GM12878 (cell line): ENCODE data around the gene PDHA2. TPM values are rescaled to one million over a fixed set of nuclear protein-coding genes. Genes with fewer than 3 reads are reported as not detected.

Experiments used
- ATAC-seq: fragments of 200-7000 bp; cut with Tn5 transposase; 3 replicates; pipeline ENCODE4 v1.9.1; 2020; ENCODE audit warnings: mild to moderate bottlenecking, moderate library complexity
- BruUV-seq: library from RNA; stranded (reverse); fragments of 400-500 nt; replicated peaks from 2 replicates; lab custom pipeline; 2021; lab: Mats Ljungman, UMichigan
- CTCF ChIA-PET: fragments of 300-600 bp; sonication (Branson Sonifier 250); formaldehyde crosslinking; extraction: SDS; loops from one replicate; lab custom pipeline; 2021; ENCODE audit warnings: inconsistent platforms; lab: Yijun Ruan, JAX
- POLR2A ChIA-PET: fragments of 350-600 bp; formaldehyde crosslinking; extraction: SDS; loops from one replicate; lab custom pipeline; 2021; ENCODE audit warnings: inconsistent platforms; lab: Charles Lee
- RAD21 ChIA-PET: fragments of 300-600 bp; sonication (Branson Sonifier 250); formaldehyde crosslinking; loops from one replicate; lab custom pipeline; 2023; ENCODE audit warnings: antibody characterized with exemption; ENCODE audit not compliant: unreplicated experiment; lab: Charles Lee
- SMC1A ChIA-PET: fragments of 300-600 bp; sonication (Branson Sonifier 250); formaldehyde crosslinking; loops from one replicate; lab custom pipeline; 2023; ENCODE audit not compliant: unreplicated experiment, uncharacterized antibody; lab: Charles Lee
- DNase-seq: peaks from one replicate; pipeline ENCODE4 v3.0.0-alpha.2; 2011; ENCODE audit warnings: low read depth, low spot score
- FAIRE-seq: peaks from 3 replicates; lab custom pipeline; 2011; peaks lifted over from hg19 to GRCh38; lab: Jason Lieb, UNC
- H2AFZ ChIP-seq: 2 replicates; pipeline ENCODE4 v1.6.0; 2011; ENCODE audit warnings: low read depth, low read length, control low read depth; ENCODE audit not compliant: control insufficient read depth
- H3K27ac ChIP-seq: 2 replicates; pipeline ENCODE4 v1.5.1; 2011; ENCODE audit warnings: control low read depth; ENCODE audit not compliant: control insufficient read depth, insufficient read depth
- H3K27me3 ChIP-seq, 2 experiments: replicated peaks in 1 of 2; 2 replicates each; pipeline versions ENCODE4 v1.6.0 to v1.6.1; 2011; ENCODE audit warnings: low read length in 1 of 2; ENCODE audit not compliant: control insufficient read depth in 2 of 2, insufficient read depth in 2 of 2
- H3K36me3 ChIP-seq, 2 experiments: 2 replicates each; pipeline ENCODE4 v1.5.1; 2011; ENCODE audit warnings: low read length in 1 of 2; ENCODE audit not compliant: control insufficient read depth in 2 of 2, insufficient read depth in 2 of 2
- H3K4me1 ChIP-seq: 2 replicates; pipeline ENCODE4 v1.6.1; 2011; ENCODE audit warnings: mild to moderate bottlenecking, low read length, moderate library complexity, mixed read lengths; ENCODE audit not compliant: control insufficient read depth, insufficient read depth
- H3K4me2 ChIP-seq: 2 replicates; pipeline ENCODE4 v1.6.0; 2011; ENCODE audit warnings: control low read depth; ENCODE audit not compliant: control insufficient read depth, insufficient read depth
- H3K4me3 ChIP-seq: fragments of 200-600 bp; sonication (generic); 2 replicates; pipeline ENCODE4 v1.5.1; 2016
- H3K79me2 ChIP-seq: 2 replicates; pipeline ENCODE4 v1.6.0; 2011; ENCODE audit warnings: low read length; ENCODE audit not compliant: control insufficient read depth, insufficient read depth
- H3K9ac ChIP-seq: 2 replicates; pipeline ENCODE4 v1.8.0; 2011; ENCODE audit warnings: low read length, control low read depth, mixed read lengths; ENCODE audit not compliant: control insufficient read depth, insufficient read depth
- H3K9me3 ChIP-seq: replicated peaks from 3 replicates; pipeline ENCODE4 v1.5.1; 2011; ENCODE audit warnings: mild to moderate bottlenecking, low read length; ENCODE audit not compliant: control insufficient read depth, insufficient read depth
- H4K20me1 ChIP-seq: 2 replicates; pipeline ENCODE4 v1.6.0; 2011; ENCODE audit not compliant: control insufficient read depth, insufficient read depth
- POLR2AphosphoS2 ChIP-seq: IDR thresholded peaks from 2 replicates; pipeline ENCODE4 v1.6.1; 2011; ENCODE audit warnings: low read depth, mild to moderate bottlenecking, low read length, improper control_type of control experiment, moderate library complexity
- STAT3 ChIP-seq: IDR thresholded peaks from 2 replicates; pipeline ENCODE4 v1.6.1; 2011; ENCODE audit warnings: low read depth, low read length, improper control_type of control experiment
- WGBS: methylation state at CpG from one replicate; pipeline ENCODE4 v1.1.6; 2016; ENCODE audit warnings: low lambda C conversion rate; ENCODE audit not compliant: insufficient replicate concordance, insufficient coverage; ENCODE audit errors: missing lambda C conversion rate; 5-methylcytosine and 5-hydroxymethylcytosine counted together
- in situ Hi-C: fragments of 300-500 bp; cut with MboI; formaldehyde crosslinking; loops from 9 replicates; pipeline ENCODE4 v1.14.3; 2018; ENCODE audit warnings: mixed read lengths
- intact Hi-C: fragments of 100-400 bp; cut with micrococcal nuclease; formaldehyde crosslinking; loops from one replicate; pipeline ENCODE4 v1.14.2; 2022; ENCODE audit not compliant: unreplicated experiment
- polyA plus RNA-seq, 11 experiments: library from polyadenylated mRNA; depleted of rRNA in 4 of 11; unstranded in 6 of 11; stranded (reverse) in 5 of 11; fragments of >200 nt; fragmentation: Nextera tagmentation in 4 of 11; fragmentation: Illumina TruSeq in 1 of 11; extraction: Ambion mirVana in 4 of 11; extraction: Trizol in 1 of 11; gene quantifications; 1 replicate in 1 of 11; 2 replicates in 10 of 11; pipeline versions ENCODE4 v1.2.1 to v1.2.3, GENCODE V29; 2011 to 2016; ENCODE audit warnings: inconsistent platforms in 2 of 11, missing spikeins in 2 of 11, low read depth in 1 of 11
- total RNA-seq, 4 experiments: library from RNA; depleted of rRNA in 3 of 4; stranded (reverse); fragments of >200 nt in 3 of 4; fragmentation: Illumina TruSeq in 1 of 4; extraction: Trizol in 1 of 4; gene quantifications; 2 replicates each; pipeline versions ENCODE4 v1.2.1 to v1.2.3, GENCODE V29; 2013 to 2021
- TF ChIP-seq, protein P1 (sequence below): fragments of 450-650 bp; IDR thresholded peaks from 2 replicates; pipeline ENCODE4 v1.6.1; 2018; ENCODE audit warnings: borderline replicate concordance, mild to moderate bottlenecking; ENCODE audit not compliant: partially characterized antibody
- TF ChIP-seq, protein P2 (sequence below): fragments of 450-650 bp; formaldehyde crosslinking; IDR thresholded peaks from 2 replicates; pipeline ENCODE4 v1.5.0; 2022; ENCODE audit warnings: mild to moderate bottlenecking, missing genetic modification characterization

PDHA2 gene
- total and polyA plus RNA-seq, 10 of the 15 experiments (the other 5 are each of a cell fraction or from before 2014, with no cell fraction given), result not detected

GRCh38 chr4:95887551-95887950 is 47.7 kb downstream of the PDHA2 start:
- WGBS, result 44% methylated on average over 3 of the region's 3 CpGs
- Histone ChIP-seq H3K36me3 (no peaks in the 10 kb centered on the region), H3K4me2 (no peak overlapping the region), H3K27me3 (no peaks in the 10 kb centered on the region), H4K20me1 (no peaks in the 10 kb centered on the region), H2AFZ (no peak overlapping the region), H3K79me2 (no peaks in the 10 kb centered on the region), H3K4me1 (no peaks in the 10 kb centered on the region), H3K9ac (no peak overlapping the region), H3K9me3 (no peaks in the 10 kb centered on the region), H3K4me3 (no peak overlapping the region), H3K27ac (no peak overlapping the region)
- intact Hi-C loops, result no loop called here
- ChIA-PET CTCF (no interaction called here), SMC1A (no interaction called here), RAD21 (no interaction called here), POLR2A (no interaction called here)
- FAIRE-seq (no peak), DNase-seq (no peak), ATAC-seq (no peak)
- in situ Hi-C loops, result no loop called here
- TF ChIP-seq STAT3, result no peak
- TF ChIP-seq, protein P1, sequence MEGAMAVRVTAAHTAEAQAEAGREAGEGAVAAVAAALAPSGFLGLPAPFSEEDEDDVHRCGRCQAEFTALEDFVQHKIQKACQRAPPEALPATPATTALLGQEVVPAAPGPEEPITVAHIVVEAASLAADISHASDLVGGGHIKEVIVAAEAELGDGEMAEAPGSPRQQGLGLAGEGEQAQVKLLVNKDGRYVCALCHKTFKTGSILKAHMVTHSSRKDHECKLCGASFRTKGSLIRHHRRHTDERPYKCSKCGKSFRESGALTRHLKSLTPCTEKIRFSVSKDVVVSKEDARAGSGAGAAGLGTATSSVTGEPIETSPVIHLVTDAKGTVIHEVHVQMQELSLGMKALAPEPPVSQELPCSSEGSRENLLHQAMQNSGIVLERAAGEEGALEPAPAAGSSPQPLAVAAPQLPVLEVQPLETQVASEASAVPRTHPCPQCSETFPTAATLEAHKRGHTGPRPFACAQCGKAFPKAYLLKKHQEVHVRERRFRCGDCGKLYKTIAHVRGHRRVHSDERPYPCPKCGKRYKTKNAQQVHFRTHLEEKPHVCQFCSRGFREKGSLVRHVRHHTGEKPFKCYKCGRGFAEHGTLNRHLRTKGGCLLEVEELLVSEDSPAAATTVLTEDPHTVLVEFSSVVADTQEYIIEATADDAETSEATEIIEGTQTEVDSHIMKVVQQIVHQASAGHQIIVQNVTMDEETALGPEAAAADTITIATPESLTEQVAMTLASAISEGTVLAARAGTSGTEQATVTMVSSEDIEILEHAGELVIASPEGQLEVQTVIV, result no peak
- TF ChIP-seq, protein P2, sequence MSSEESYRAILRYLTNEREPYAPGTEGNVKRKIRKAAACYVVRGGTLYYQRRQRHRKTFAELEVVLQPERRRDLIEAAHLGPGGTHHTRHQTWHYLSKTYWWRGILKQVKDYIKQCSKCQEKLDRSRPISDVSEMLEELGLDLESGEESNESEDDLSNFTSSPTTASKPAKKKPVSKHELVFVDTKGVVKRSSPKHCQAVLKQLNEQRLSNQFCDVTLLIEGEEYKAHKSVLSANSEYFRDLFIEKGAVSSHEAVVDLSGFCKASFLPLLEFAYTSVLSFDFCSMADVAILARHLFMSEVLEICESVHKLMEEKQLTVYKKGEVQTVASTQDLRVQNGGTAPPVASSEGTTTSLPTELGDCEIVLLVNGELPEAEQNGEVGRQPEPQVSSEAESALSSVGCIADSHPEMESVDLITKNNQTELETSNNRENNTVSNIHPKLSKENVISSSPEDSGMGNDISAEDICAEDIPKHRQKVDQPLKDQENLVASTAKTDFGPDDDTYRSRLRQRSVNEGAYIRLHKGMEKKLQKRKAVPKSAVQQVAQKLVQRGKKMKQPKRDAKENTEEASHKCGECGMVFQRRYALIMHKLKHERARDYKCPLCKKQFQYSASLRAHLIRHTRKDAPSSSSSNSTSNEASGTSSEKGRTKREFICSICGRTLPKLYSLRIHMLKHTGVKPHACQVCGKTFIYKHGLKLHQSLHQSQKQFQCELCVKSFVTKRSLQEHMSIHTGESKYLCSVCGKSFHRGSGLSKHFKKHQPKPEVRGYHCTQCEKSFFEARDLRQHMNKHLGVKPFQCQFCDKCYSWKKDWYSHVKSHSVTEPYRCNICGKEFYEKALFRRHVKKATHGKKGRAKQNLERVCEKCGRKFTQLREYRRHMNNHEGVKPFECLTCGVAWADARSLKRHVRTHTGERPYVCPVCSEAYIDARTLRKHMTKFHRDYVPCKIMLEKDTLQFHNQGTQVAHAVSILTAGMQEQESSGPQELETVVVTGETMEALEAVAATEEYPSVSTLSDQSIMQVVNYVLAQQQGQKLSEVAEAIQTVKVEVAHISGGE (CRISPR knock-in tag), result no peak
- no peak for TF ChIP-seq POLR2AphosphoS2
- BruUV-seq, result no TSS peak
